ENCODE measurements around the gene DAP3.
"Not testable (repeated sequence)": the region's sequence is repeated elsewhere in the genome, so short reads cannot be mapped to it uniquely, and the experiment has no call there.

- not testable (repeated sequence) for TF ChIP-seq MAX (IDR thresholded peaks at IDR 0.05); POLR2A (IDR thresholded peaks at IDR 0.05; ENCODE audit: control extremely low read depth in 1 of 2, low read depth in 2 of 2, low read length in 2 of 2); EZH2 (IDR thresholded peaks at IDR 0.05; ENCODE audit: low read depth, low read length, severe bottlenecking); CTCF (IDR thresholded peaks at IDR 0.05; ENCODE audit: control extremely low read depth in 1 of 3, insufficient read depth in 1 of 3, low read depth in 1 of 3, low read length in 3 of 3); RBBP5 (IDR thresholded peaks at IDR 0.05; ENCODE audit: borderline replicate concordance, low read depth, low read length); RFX5 (IDR thresholded peaks at IDR 0.05; ENCODE audit: borderline replicate concordance, low read depth, low read length); MAFK (IDR thresholded peaks at IDR 0.05; ENCODE audit: low read depth, low read length); RAD21 (IDR thresholded peaks at IDR 0.05 in 1 of 2, conservative IDR thresholded peaks at IDR 0.05 in 1 of 2; ENCODE audit: low read depth in 2 of 2, low read length in 2 of 2); CHD2 (IDR thresholded peaks at IDR 0.05; ENCODE audit: low read length); YY1 (IDR thresholded peaks at IDR 0.05; ENCODE audit: low read depth, low read length); USF2 (IDR thresholded peaks at IDR 0.05; ENCODE audit: low read length); JUN (IDR thresholded peaks at IDR 0.05; ENCODE audit: low read depth, low read length); RNF2 (IDR thresholded peaks at IDR 0.05; ENCODE audit: borderline replicate concordance, low read depth, low read length, missing control alignments, poor library complexity, severe bottlenecking)
Observed at GRCh38 chr1:155661239-155661638, 27.7 kb upstream of the DAP3 start.
